Nephron (organoid): ENCODE measurements around the gene TBC1D25.

Experiments used
- H3K27ac Mint-ChIP-seq, 3 experiments: 2 replicates each; pipeline ENCODE4 v1.8.0; 2020; ENCODE audit warnings: mixed read lengths in 3 of 3, mild to moderate bottlenecking in 2 of 3, moderate library complexity in 1 of 3
- H3K27me3 Mint-ChIP-seq: 2 replicates; pipeline ENCODE4 v1.8.0; 2021; ENCODE audit warnings: low read depth, mild to moderate bottlenecking, moderate library complexity, mixed read lengths
- H3K36me3 Mint-ChIP-seq: 2 replicates; pipeline ENCODE4 v1.8.0; 2020; ENCODE audit warnings: low read depth, mixed read lengths
- H3K4me1 Mint-ChIP-seq: 2 replicates; pipeline ENCODE4 v1.8.0; 2020; ENCODE audit warnings: mixed read lengths
- H3K4me3 Mint-ChIP-seq, 3 experiments: 2 replicates each; pipeline ENCODE4 v1.8.0; 2020; ENCODE audit warnings: mild to moderate bottlenecking in 3 of 3, mixed read lengths in 3 of 3, moderate library complexity in 2 of 3
- H3K9me3 Mint-ChIP-seq: 2 replicates; pipeline ENCODE4 v1.8.0; 2020; ENCODE audit warnings: mixed read lengths
- CTCF ChIP-seq, 3 experiments: fragments of 200-600 bp; sonication (generic); IDR thresholded peaks; one replicate each; pipeline ENCODE4 v1.5.0; 2021; ENCODE audit warnings: antibody characterized with exemption in 3 of 3; ENCODE audit not compliant: unreplicated experiment in 3 of 3

The TBC1D25 gene

GRCh38 chrX:48578661-48579128 is 39.2 kb downstream of the TBC1D25 start:
- peaks cover 47% of the 10 kb centered on the region for H3K36me3 Mint-ChIP-seq
- TF ChIP-seq CTCF (IDR thresholded peaks at IDR 0.05; ENCODE audit: unreplicated experiment in 3 of 3): no peak
- H3K27ac Mint-ChIP-seq: no peak overlapping the region
- no peaks in the 10 kb centered on the region for H3K27me3 Mint-ChIP-seq
- H3K9me3 Mint-ChIP-seq: peaks cover 7% of the 10 kb centered on the region
- H3K4me1 Mint-ChIP-seq: peaks cover 8% of the 10 kb centered on the region
- H3K4me3 Mint-ChIP-seq: peak overlapping the region in 2 of 3 experiments; percentile 1 to 23

GRCh38 chrX:48579259-48579658 is 39.7 kb downstream of the TBC1D25 start:
- H3K4me1 Mint-ChIP-seq: peaks cover 8% of the 10 kb centered on the region
- H3K36me3 Mint-ChIP-seq: peaks cover 47% of the 10 kb centered on the region
- H3K27me3 Mint-ChIP-seq: no peaks in the 10 kb centered on the region
- no peak for TF ChIP-seq CTCF (IDR thresholded peaks at IDR 0.05; ENCODE audit: unreplicated experiment in 3 of 3)
- peak overlapping the region in 1 of 3 experiments; percentile 23 for H3K4me3 Mint-ChIP-seq
- H3K27ac Mint-ChIP-seq: no peak overlapping the region
- peaks cover 4% of the 10 kb centered on the region for H3K9me3 Mint-ChIP-seq

GRCh38 chrX:48580662-48581061 is 41.1 kb downstream of the TBC1D25 start:
- Mint-ChIP-seq H3K27ac (no peak overlapping the region), H3K4me3 (no peak overlapping the region), H3K27me3 (no peaks in the 10 kb centered on the region), H3K4me1 (peaks cover 7% of the 10 kb centered on the region), H3K36me3 (peaks cover 39% of the 10 kb centered on the region), H3K9me3 (no peaks in the 10 kb centered on the region)
- no peak for TF ChIP-seq CTCF (IDR thresholded peaks at IDR 0.05; ENCODE audit: unreplicated experiment in 3 of 3)

GRCh38 chrX:48584698-48585097 is 45.2 kb downstream of the TBC1D25 start:
- H3K27me3 Mint-ChIP-seq: no peaks in the 10 kb centered on the region
- no peak overlapping the region for H3K4me3 Mint-ChIP-seq
- H3K27ac Mint-ChIP-seq: no peak overlapping the region
- no peaks in the 10 kb centered on the region for H3K4me1 Mint-ChIP-seq
- no peak for TF ChIP-seq CTCF (IDR thresholded peaks at IDR 0.05; ENCODE audit: unreplicated experiment in 3 of 3)
- H3K36me3 Mint-ChIP-seq: peaks cover 3% of the 10 kb centered on the region
- peaks cover 5% of the 10 kb centered on the region for H3K9me3 Mint-ChIP-seq

- no peak overlapping the region for H3K4me3 Mint-ChIP-seq
- no peak for TF ChIP-seq CTCF (IDR thresholded peaks at IDR 0.05; ENCODE audit: unreplicated experiment in 3 of 3)
- no peaks in the 10 kb centered on the region for H3K4me1 Mint-ChIP-seq
Observed at GRCh38 chrX:48589482-48590162, 50.1 kb downstream of the TBC1D25 start.

More at GRCh38 chrX:48589482-48590162, 50.1 kb downstream of the TBC1D25 start:
- Mint-ChIP-seq H3K27me3 (no peaks in the 10 kb centered on the region), H3K36me3 (no peaks in the 10 kb centered on the region), H3K27ac (peak overlapping the region in 1 of 3 experiments; percentile 12), H3K9me3 (peaks cover 9% of the 10 kb centered on the region)
